Non-pigmented ciliary epithelial cell (primary cell): ENCODE measurements around the gene ATOH1.

Experiments used
- DNase-seq: peaks from one replicate; pipeline ENCODE4 v3.0.0-alpha.2; 2010; ENCODE audit warnings: low read depth

The ATOH1 gene

GRCh38 chr4:93828332-93828994 lies at the start of gene ATOH1:
Gene ATOH1 (plus strand): TSS chr4:93828753. CDS start chr4:93828927, 174 bp downstream.
- no peak for DNase-seq

- DNase-seq = no peak
Measured at GRCh38 chr4:93779228-93779627, 49.3 kb upstream of the ATOH1 start.

GRCh38 chr4:93780080-93780479 lies 48.5 kb upstream of the ATOH1 start:
- no peak for DNase-seq

- DNase-seq = no peak
Measured at GRCh38 chr4:93781198-93781597, 47.4 kb upstream of the ATOH1 start.

- DNase-seq = no peak
Measured at GRCh38 chr4:93786149-93786548, 42.4 kb upstream of the ATOH1 start.

GRCh38 chr4:93788712-93789111 lies 39.8 kb upstream of the ATOH1 start:
- peak; percentile 3 for DNase-seq

GRCh38 chr4:93791570-93792195 lies 36.9 kb upstream of the ATOH1 start:
- peak; percentile 9 for DNase-seq

GRCh38 chr4:93802045-93802444 lies 26.5 kb upstream of the ATOH1 start:
- DNase-seq = no peak

GRCh38 chr4:93809773-93810172 lies 18.8 kb upstream of the ATOH1 start:
- no peak for DNase-seq

GRCh38 chr4:93810340-93810992 lies 18.1 kb upstream of the ATOH1 start:
- DNase-seq = no peak

GRCh38 chr4:93813092-93813491 lies 15.5 kb upstream of the ATOH1 start:
- no peak for DNase-seq

GRCh38 chr4:93814141-93814540 lies 14.4 kb upstream of the ATOH1 start:
- DNase-seq = no peak

GRCh38 chr4:93814722-93815121 lies 13.8 kb upstream of the ATOH1 start:
- DNase-seq = no peak

- DNase-seq = no peak
Measured at GRCh38 chr4:93825551-93826216, 2.9 kb upstream of the ATOH1 start.

GRCh38 chr4:93827272-93827947 lies 1.1 kb upstream of the ATOH1 start:
- no peak for DNase-seq

GRCh38 chr4:93828995-93829819 lies 654 bp downstream of the ATOH1 start:
- no peak for DNase-seq

- no peak for DNase-seq
Measured at GRCh38 chr4:93829820-93830687, 1.5 kb downstream of the ATOH1 start.

GRCh38 chr4:93831716-93832496 lies 3.4 kb downstream of the ATOH1 start:
- no peak for DNase-seq

GRCh38 chr4:93834249-93835066 lies 5.9 kb downstream of the ATOH1 start:
- no peak for DNase-seq
